ENCODE results near the gene SCAP.

GRCh38 chr3:47376393-47376792 lies 99.3 kb downstream of the SCAP start:
- TF ChIP-seq CTCF (IDR thresholded peaks at IDR 0.05 in 2 of 3, conservative IDR thresholded peaks at IDR 0.05 in 1 of 3; ENCODE audit: borderline replicate concordance in 1 of 3, insufficient read depth in 1 of 3, low read depth in 2 of 3, low read length in 2 of 3) (no peak), MAX (IDR thresholded peaks at IDR 0.05) (no peak), EZH2phosphoT487 (IDR thresholded peaks at IDR 0.05; ENCODE audit: borderline replicate concordance) (no peak), POLR2A (IDR thresholded peaks at IDR 0.05; ENCODE audit: borderline replicate concordance, extremely low read depth, insufficient read depth, insufficient read length) (no peak), FOSL1 (IDR thresholded peaks at IDR 0.05; ENCODE audit: low read depth) (no peak), ZNF274 (IDR thresholded peaks at IDR 0.05; ENCODE audit: low read depth, low read length) (no peak), CBX3 (IDR thresholded peaks at IDR 0.05; ENCODE audit: low read depth) (no peak), SIN3A (IDR thresholded peaks at IDR 0.05; ENCODE audit: low read depth) (no peak), ATF3 (IDR thresholded peaks at IDR 0.05) (no peak), SRF (IDR thresholded peaks at IDR 0.05; ENCODE audit: low read depth) (no peak), SP1 (IDR thresholded peaks at IDR 0.05; ENCODE audit: low read depth) (no peak), CEBPB (IDR thresholded peaks at IDR 0.05; ENCODE audit: low read depth) (no peak), EGR1 (IDR thresholded peaks at IDR 0.05; ENCODE audit: low read depth) (no peak)

Measured in HCT116 (cell line).